ENCODE data around the gene PLEKHA7. TPM values are rescaled to one million over a fixed set of nuclear protein-coding genes. Genes with fewer than 3 reads are reported as not detected.

Gene PLEKHA7
- total RNA-seq, 4 donors from 2014 or later = 0.72 to 3.6 (median 2.2) TPM

GRCh38 chr11:16794047-16794818, 220.0 kb downstream of the PLEKHA7 start:
- intact Hi-C loops (cut with DNase I; ENCODE audit: low total_unique reads) = no loop called here
- in situ Hi-C loops (cut with MboI; ENCODE audit: low sequenced_read_pairs in 4 of 4) = loop anchor here in 1 of 4 donors (10.0 kb wide), 1 partner anchor 271 kb away; no protein-coding TSS in a partner anchor
- Histone ChIP-seq H3K4me1 (peaks cover 0 to 5% of the 10 kb centered on the region in 2 donors), H3K27ac (no peak overlapping the region), H3K36me3 (no peaks in the 10 kb centered on the region), H3K9me3 (no peaks in the 10 kb centered on the region), H3K4me3 (no peak overlapping the region), H3K27me3 (no peaks in the 10 kb centered on the region)
- no peak for TF ChIP-seq CTCF (IDR thresholded peaks at IDR 0.05 in 4 of 5, conservative IDR thresholded peaks at IDR 0.05 in 1 of 5)
- TF ChIP-seq POLR2A (IDR thresholded peaks at IDR 0.05) = no peak
- DNase-seq (no peak), ATAC-seq (no peak)

- intact Hi-C loops (cut with DNase I; ENCODE audit: low total_unique reads) = no loop called here
- ATAC-seq (no peak), DNase-seq (no peak)
- in situ Hi-C loops (cut with MboI; ENCODE audit: low sequenced_read_pairs in 4 of 4) = loop anchor here in 1 of 4 donors (10.0 kb wide), 1 partner anchor 271 kb away; no protein-coding TSS in a partner anchor
- peaks cover 0 to 5% of the 10 kb centered on the region in 2 donors for H3K4me1 ChIP-seq
- H3K36me3 ChIP-seq = no peaks in the 10 kb centered on the region
- H3K27me3 ChIP-seq = no peaks in the 10 kb centered on the region
- TF ChIP-seq CTCF (IDR thresholded peaks at IDR 0.05 in 4 of 5, conservative IDR thresholded peaks at IDR 0.05 in 1 of 5) = no peak
- no peak for TF ChIP-seq POLR2A (IDR thresholded peaks at IDR 0.05)
- H3K9me3 ChIP-seq = no peaks in the 10 kb centered on the region
- H3K27ac ChIP-seq = no peak overlapping the region
- H3K4me3 ChIP-seq = no peak overlapping the region
Observed at GRCh38 chr11:16793511-16793910, 220.7 kb downstream of the PLEKHA7 start.

GRCh38 chr11:16793009-16793408, 221.2 kb downstream of the PLEKHA7 start:
- ATAC-seq (no peak), DNase-seq (no peak)
- no peak for TF ChIP-seq CTCF (IDR thresholded peaks at IDR 0.05 in 4 of 5, conservative IDR thresholded peaks at IDR 0.05 in 1 of 5)
- no peak for TF ChIP-seq POLR2A (IDR thresholded peaks at IDR 0.05)
- H3K4me3 ChIP-seq = no peak overlapping the region
- H3K9me3 ChIP-seq = no peaks in the 10 kb centered on the region
- H3K4me1 ChIP-seq = peaks cover 0 to 6% of the 10 kb centered on the region in 2 donors
- in situ Hi-C loops (cut with MboI; ENCODE audit: low sequenced_read_pairs in 4 of 4) = loop anchor here in 1 of 4 donors (10.0 kb wide), 1 partner anchor 272 kb away; no protein-coding TSS in a partner anchor
- H3K36me3 ChIP-seq = no peaks in the 10 kb centered on the region
- no peaks in the 10 kb centered on the region for H3K27me3 ChIP-seq
- no peak overlapping the region for H3K27ac ChIP-seq
- intact Hi-C loops (cut with DNase I; ENCODE audit: low total_unique reads) = no loop called here

- peaks cover 0 to 8% of the 10 kb centered on the region in 2 donors for H3K4me1 ChIP-seq
Observed at GRCh38 chr11:16792426-16792825, 221.8 kb downstream of the PLEKHA7 start.

More at GRCh38 chr11:16792426-16792825, 221.8 kb downstream of the PLEKHA7 start:
- in situ Hi-C loops (cut with MboI; ENCODE audit: low sequenced_read_pairs in 4 of 4) (loop anchor here in 1 of 4 donors (10.0 kb wide), 1 partner anchor 272 kb away; no protein-coding TSS in a partner anchor), intact Hi-C loops (cut with DNase I; ENCODE audit: low total_unique reads) (no loop called here)
- Histone ChIP-seq H3K9me3 (no peaks in the 10 kb centered on the region), H3K27ac (no peak overlapping the region), H3K4me3 (no peak overlapping the region), H3K36me3 (no peaks in the 10 kb centered on the region), H3K27me3 (no peaks in the 10 kb centered on the region)
- TF ChIP-seq POLR2A (IDR thresholded peaks at IDR 0.05) (no peak), CTCF (IDR thresholded peaks at IDR 0.05 in 4 of 5, conservative IDR thresholded peaks at IDR 0.05 in 1 of 5) (no peak)
- ATAC-seq (no peak), DNase-seq (no peak)
